Natural killer cell (primary cell): ENCODE data around the gene UNC93A. TPM values are rescaled to one million over a fixed set of nuclear protein-coding genes. Genes with fewer than 3 reads are reported as not detected.

Source experiments
- total RNA-seq, 4 donors: library from RNA; stranded (reverse); fragments of 120-200 nt in 1 of 4; gene quantifications; one replicate each; pipeline versions ENCODE4 v1.2.3 to v1.2.4, GENCODE V29; 2013 to 2022

Gene UNC93A
- total RNA-seq, 3 donors from 2014 or later (not counting 1 experiment from before 2014, with no cell fraction given), result not detected

Other genes starting within 250 kb of the UNC93A start
- under 1 TPM in 1 of 3 donors, not detected in 2; 0.23 TPM for gene CCR6, start 168.2 kb upstream of the UNC93A start, total RNA-seq
- gene GPR31, start 133.3 kb upstream of the UNC93A start, total RNA-seq, result under 1 TPM in 1 of 3 donors, not detected in 2; 0.24 TPM
- not detected for gene TTLL2, start 33.8 kb downstream of the UNC93A start, total RNA-seq